OCI-LY7 (cell line): Measurements from ENCODE around the gene SERHL2. TPM values are rescaled to one million over a fixed set of nuclear protein-coding genes. Genes with fewer than 3 reads are reported as not detected.
A peak's percentile ranks its signal among the peaks of the same experiment; 100 is the strongest.

Experiments
- BruUV-seq: library from RNA; stranded (reverse); fragments of 400-500 nt; replicated peaks from 2 replicates; lab custom pipeline; 2021; lab: Mats Ljungman, UMichigan
- CTCF ChIA-PET: fragments of 300-600 bp; sonication (Branson Sonifier 250); formaldehyde crosslinking; loops from one replicate; lab custom pipeline; 2022; ENCODE audit warnings: antibody characterized with exemption; ENCODE audit not compliant: unreplicated experiment; lab: Charles Lee
- POLR2A ChIA-PET: fragments of 300-600 bp; sonication (Branson Sonifier 250); formaldehyde crosslinking; loops from one replicate; lab custom pipeline; 2022; ENCODE audit warnings: antibody characterized with exemption; lab: Charles Lee
- DNase-seq: peaks from one replicate; pipeline ENCODE4 v3.0.0-alpha.2; 2015; ENCODE audit warnings: low spot score
- H2AFZ ChIP-seq: fragments of 200-600 bp; sonication (generic), shearing (Covaris generic); 2 replicates; pipeline ENCODE4 v1.6.1; 2014; ENCODE audit warnings: mild to moderate bottlenecking, antibody characterized with exemption, low read length, moderate library complexity
- H3K27ac ChIP-seq: fragments of 200-600 bp; sonication (generic); 2 replicates; pipeline ENCODE4 v1.5.1; 2014; ENCODE audit warnings: mixed run types, low read depth, mild to moderate bottlenecking, moderate library complexity, low read length, inconsistent platforms; ENCODE audit not compliant: poor library complexity, severe bottlenecking
- H3K36me3 ChIP-seq: fragments of 200-600 bp; sonication (generic); 2 replicates; pipeline ENCODE4 v1.6.1; 2014; ENCODE audit warnings: mild to moderate bottlenecking, antibody characterized with exemption, low read length, moderate library complexity, mixed read lengths; ENCODE audit not compliant: insufficient read depth
- H3K4me1 ChIP-seq: fragments of 200-600 bp; sonication (generic); 2 replicates; pipeline ENCODE4 v1.5.1; 2014; ENCODE audit warnings: mild to moderate bottlenecking, low read length; ENCODE audit not compliant: insufficient read depth, poor library complexity, severe bottlenecking
- H3K4me2 ChIP-seq: fragments of 200-600 bp; sonication (generic); 2 replicates; pipeline ENCODE4 v1.6.1; 2014; ENCODE audit warnings: mild to moderate bottlenecking, low read length
- H3K4me3 ChIP-seq: fragments of 200-600 bp; sonication (generic); 2 replicates; pipeline ENCODE4 v1.5.1; 2014; ENCODE audit warnings: mild to moderate bottlenecking, low read depth, low read length; ENCODE audit not compliant: poor library complexity, severe bottlenecking
- H3K79me2 ChIP-seq: fragments of 200-600 bp; sonication (generic); 2 replicates; pipeline ENCODE4 v1.6.1; 2016; ENCODE audit warnings: low read depth, mild to moderate bottlenecking, low read length, moderate library complexity, mixed read lengths; ENCODE audit not compliant: insufficient read depth
- H3K9me2 ChIP-seq: fragments of 200-600 bp; sonication (generic); 2 replicates; pipeline ENCODE4 v1.6.1; 2016; ENCODE audit warnings: mild to moderate bottlenecking, low read length, mixed read lengths; ENCODE audit not compliant: insufficient read depth
- H3K9me3 ChIP-seq: fragments of 200-600 bp; sonication (generic); 2 replicates; pipeline ENCODE4 v1.6.1; 2014; ENCODE audit warnings: mild to moderate bottlenecking, mixed run types, low read length, mixed read lengths
- H4K20me1 ChIP-seq: fragments of 200-600 bp; sonication (generic); 2 replicates; pipeline ENCODE4 v1.6.1; 2014; ENCODE audit warnings: mild to moderate bottlenecking, antibody characterized with exemption, low read length, moderate library complexity, mixed read lengths; ENCODE audit not compliant: insufficient read depth
- CTCF ChIP-seq: fragments of 200-600 bp; sonication (generic); conservative IDR thresholded peaks from 2 replicates; pipeline ENCODE4 v1.5.1; 2014; ENCODE audit warnings: mild to moderate bottlenecking, antibody characterized with exemption, low read length, moderate library complexity, mixed read lengths
- EZH2phosphoT487 ChIP-seq: fragments of 200-600 bp; sonication (generic); IDR thresholded peaks from 2 replicates; pipeline ENCODE4 v1.6.1; 2018; ENCODE audit warnings: low read depth, borderline replicate concordance, mild to moderate bottlenecking, mixed run types, antibody characterized with exemption, low read length, moderate library complexity, mixed read lengths
- intact Hi-C: fragments of 100-400 bp; cut with micrococcal nuclease; formaldehyde crosslinking; loops from one replicate; pipeline ENCODE4 v1.10.0; 2022; ENCODE audit not compliant: unreplicated experiment
- total RNA-seq, 2 experiments: library from RNA; depleted of rRNA in 1 of 2; stranded (reverse); fragments of >200 nt in 1 of 2; shearing (Covaris generic) in 1 of 2; gene quantifications; 2 replicates each; pipeline ENCODE4 v1.2.3, GENCODE V29; 2014 to 2022

The SERHL2 gene
- total RNA-seq, 2 experiments from 2014 or later = 36.4 to 98.0 TPM

- TF ChIP-seq CTCF (no peak), EZH2phosphoT487 (no peak)
Measured at GRCh38 chr22:42581762-42582716, 28.3 kb downstream of the SERHL2 start.

GRCh38 chr22:42582987-42583386, 29.2 kb downstream of the SERHL2 start:
- CTCF ChIA-PET = no interaction called here
- Histone ChIP-seq H3K4me2 (peak overlapping the region; percentile 75; the same call in 1 of the 2 replicates), H2AFZ (no peak overlapping the region), H3K27ac (peak overlapping the region; percentile 65), H3K79me2 (peaks cover 26% of the 10 kb centered on the region), H4K20me1 (no peaks in the 10 kb centered on the region), H3K4me3 (no peak overlapping the region), H3K4me1 (peaks cover 19% of the 10 kb centered on the region), H3K9me2 (no peaks in the 10 kb centered on the region), H3K9me3 (no peaks in the 10 kb centered on the region), H3K36me3 (peaks cover 74% of the 10 kb centered on the region)
- DNase-seq = no peak
- TF ChIP-seq CTCF (no peak), EZH2phosphoT487 (no peak)
- BruUV-seq = no TSS peak
- POLR2A ChIA-PET = no interaction called here
- intact Hi-C loops = no loop called here

More at GRCh38 chr22:42581762-42582716, 28.3 kb downstream of the SERHL2 start:
- POLR2A ChIA-PET = interaction anchor here (0.6 to 0.8 kb wide), 3 partner anchors 14 to 33 kb away, joined by 3 read pairs; partner anchors contain the start of gene POLDIP3
- CTCF ChIA-PET = interaction anchor here (0.6 to 0.7 kb wide), 2 partner anchors 15 to 42 kb away, joined by 3 read pairs; no protein-coding TSS in a partner anchor
- Histone ChIP-seq H3K4me3 (peak overlapping the region; percentile 93), H3K4me2 (peak overlapping the region; percentile 75), H3K27ac (peak overlapping the region; percentile 65), H3K9me3 (no peaks in the 10 kb centered on the region), H2AFZ (no peak overlapping the region; the same call in 1 of the 2 replicates), H3K79me2 (peaks cover 26% of the 10 kb centered on the region), H4K20me1 (no peaks in the 10 kb centered on the region), H3K36me3 (peaks cover 74% of the 10 kb centered on the region), H3K9me2 (no peaks in the 10 kb centered on the region), H3K4me1 (peaks cover 19% of the 10 kb centered on the region)
- intact Hi-C loops = no loop called here
- peak; percentile 89 for DNase-seq
- BruUV-seq = no TSS peak
